ENCODE results near the gene OR2A7.
"Not testable (repeated sequence)": the region's sequence is repeated elsewhere in the genome, so short reads cannot be mapped to it uniquely, and the experiment has no call there.

DNA sequence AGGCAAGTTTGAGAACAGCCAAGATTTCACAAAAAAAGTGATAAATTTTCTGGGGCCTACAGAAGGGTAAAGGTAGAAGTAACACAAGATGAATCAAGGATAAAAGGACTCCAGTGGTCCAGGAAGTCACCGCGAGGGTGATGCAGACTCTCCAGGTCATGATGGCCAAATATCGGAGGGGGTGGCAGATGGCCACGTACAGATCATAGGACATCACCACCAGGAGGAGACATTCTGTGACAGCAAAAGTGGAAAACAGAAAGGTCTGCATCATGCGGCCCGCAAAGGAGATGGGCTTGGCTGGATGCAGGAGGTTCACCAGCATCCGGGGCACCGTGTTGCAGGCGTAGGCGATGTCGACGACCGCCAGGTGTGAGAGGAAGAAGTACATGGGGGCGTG lies 5.5 kb downstream of the OR2A7 start:
- TF ChIP-seq CTCF, EP300, POLR2A, POLR2AphosphoS5 (IDR thresholded peaks at IDR 0.05): not testable (repeated sequence)

Data from upper lobe of left lung (tissue), 4 donors.